GM23248 (cell line): ENCODE results near the gene PLEK2. TPM values are rescaled to one million over a fixed set of nuclear protein-coding genes. Genes with fewer than 3 reads are reported as not detected.

ENCODE experiments used
- DNase-seq: peaks from one replicate; pipeline ENCODE4 v3.0.0-alpha.2; 2015
- H2AFZ ChIP-seq: fragments of 200-600 bp; sonication (generic); 2 replicates; pipeline ENCODE4 v1.6.1; 2016; ENCODE audit warnings: antibody characterized with exemption
- H3F3A ChIP-seq: fragments of 200-600 bp; sonication (generic); 2 replicates; pipeline ENCODE4 v1.6.1; 2016; ENCODE audit warnings: mild to moderate bottlenecking, antibody characterized with exemption, mixed run types; ENCODE audit not compliant: insufficient read depth
- H3K27ac ChIP-seq: fragments of 200-600 bp; sonication (generic); 2 replicates; pipeline ENCODE4 v1.5.1; 2016; ENCODE audit warnings: mild to moderate bottlenecking
- H3K27me3 ChIP-seq: fragments of 200-600 bp; sonication (generic); replicated peaks from 2 replicates; pipeline ENCODE4 v1.6.1; 2016; ENCODE audit warnings: mild to moderate bottlenecking; ENCODE audit not compliant: insufficient read depth
- H3K36me3 ChIP-seq: fragments of 200-600 bp; sonication (generic); 2 replicates; pipeline ENCODE4 v1.6.1; 2016; ENCODE audit warnings: low read depth, mild to moderate bottlenecking
- H3K4me1 ChIP-seq: fragments of 200-600 bp; sonication (generic); 2 replicates; pipeline ENCODE4 v1.6.1; 2016; ENCODE audit warnings: mild to moderate bottlenecking; ENCODE audit not compliant: insufficient read depth
- H3K4me2 ChIP-seq: fragments of 200-600 bp; sonication (generic); one replicate; pipeline ENCODE4 v1.6.1; 2016; ENCODE audit warnings: mild to moderate bottlenecking; ENCODE audit not compliant: unreplicated experiment
- H3K4me3 ChIP-seq: fragments of 200-600 bp; sonication (generic); 2 replicates; pipeline ENCODE4 v1.5.1; 2016; ENCODE audit warnings: mild to moderate bottlenecking
- H3K79me2 ChIP-seq: fragments of 200-600 bp; sonication (generic); 2 replicates; pipeline ENCODE4 v1.6.1; 2016; ENCODE audit warnings: mild to moderate bottlenecking; ENCODE audit not compliant: insufficient read depth
- H3K9ac ChIP-seq: fragments of 200-600 bp; sonication (generic); 2 replicates; pipeline ENCODE4 v1.6.1; 2016; ENCODE audit warnings: mild to moderate bottlenecking
- H3K9me2 ChIP-seq: fragments of 200-600 bp; sonication (generic); 2 replicates; pipeline ENCODE4 v1.6.1; 2016; ENCODE audit warnings: mixed run types, mild to moderate bottlenecking, moderate library complexity; ENCODE audit not compliant: insufficient read depth
- H3K9me3 ChIP-seq: fragments of 200-600 bp; sonication (generic); one replicate; pipeline ENCODE4 v1.6.1; 2017; ENCODE audit warnings: low read depth
- H4K20me1 ChIP-seq: fragments of 200-600 bp; sonication (generic); 2 replicates; pipeline ENCODE4 v1.6.0; 2016; ENCODE audit not compliant: insufficient read depth
- EZH2 ChIP-seq: fragments of 200-600 bp; sonication (generic); IDR thresholded peaks from 2 replicates; pipeline ENCODE4 v1.6.1; 2018; ENCODE audit warnings: antibody characterized with exemption, mild to moderate bottlenecking; ENCODE audit not compliant: insufficient read depth, poor library complexity, severe bottlenecking
- EZH2phosphoT487 ChIP-seq: fragments of 200-600 bp; sonication (generic); IDR thresholded peaks from 2 replicates; pipeline ENCODE4 v1.6.1; 2018; ENCODE audit warnings: antibody characterized with exemption, moderate library complexity, mild to moderate bottlenecking, low read depth; ENCODE audit not compliant: insufficient read depth
- WGBS, 2 experiments: methylation state at CpG; one replicate each; pipeline ENCODE4 v1.1.6; 2015 to 2017; ENCODE audit warnings: low lambda C conversion rate in 2 of 2, low coverage in 1 of 2; ENCODE audit errors: missing lambda C conversion rate in 2 of 2; 5-methylcytosine and 5-hydroxymethylcytosine counted together
- in situ Hi-C: fragments of 300-500 bp; cut with MboI; formaldehyde crosslinking; loops from 2 replicates; pipeline ENCODE4 v1.15.0; 2020
- polyA plus RNA-seq: library from polyadenylated mRNA; unstranded; fragments of >200 nt; fragmentation: Nextera tagmentation; extraction: Ambion mirVana; gene quantifications from 2 replicates; pipeline ENCODE4 v1.2.1, GENCODE V29; 2016
- total RNA-seq: library from RNA; depleted of rRNA; stranded (reverse); fragments of >200 nt; shearing (Covaris generic); gene quantifications from 2 replicates; pipeline ENCODE4 v1.2.3, GENCODE V29; 2014

PLEK2 gene
- total and polyA plus RNA-seq, 2 experiments from 2014 or later, result 10.8 to 11.4 TPM

- TF ChIP-seq EZH2phosphoT487 (no peak), EZH2 (no peak)
- Histone ChIP-seq H3F3A (peaks cover 5% of the 10 kb centered on the region; the same call in 1 of the 2 replicates), H4K20me1 (no peaks in the 10 kb centered on the region), H3K27me3 (no peaks in the 10 kb centered on the region), H2AFZ (no peak overlapping the region), H3K9me3 (no peaks in the 10 kb centered on the region), H3K4me1 (peaks cover 3% of the 10 kb centered on the region; the same call in 1 of the 2 replicates), H3K79me2 (peaks cover 93% of the 10 kb centered on the region), H3K36me3 (peaks cover 76% of the 10 kb centered on the region), H3K9me2 (no peaks in the 10 kb centered on the region), H3K27ac (no peak overlapping the region), H3K4me3 (no peak overlapping the region), H3K9ac (no peak overlapping the region), H3K4me2 (no peak overlapping the region)
- WGBS, 2 experiments, result 96 to 97% methylated on average over 4 of the region's 4 CpGs
- DNase-seq, result no peak
- in situ Hi-C loops, result no loop called here
Measured at GRCh38 chr14:67371247-67372148, 40.5 kb downstream of the PLEK2 start.

GRCh38 chr14:67370830-67371229 is 41.1 kb downstream of the PLEK2 start:
- H3K79me2 ChIP-seq, result peaks cover 97% of the 10 kb centered on the region
- H3K36me3 ChIP-seq, result peaks cover 76% of the 10 kb centered on the region

GRCh38 chr14:67365476-67365875 is 46.5 kb downstream of the PLEK2 start:
- H3K36me3 ChIP-seq, result peaks cover 50% of the 10 kb centered on the region

More at GRCh38 chr14:67370830-67371229, 41.1 kb downstream of the PLEK2 start:
- no peak overlapping the region for H3K4me2 ChIP-seq
- no peak overlapping the region for H2AFZ ChIP-seq
- in situ Hi-C loops, result no loop called here
- H3F3A ChIP-seq, result peaks cover 7% of the 10 kb centered on the region; the same call in 1 of the 2 replicates
- H4K20me1 ChIP-seq, result no peaks in the 10 kb centered on the region
- no peak overlapping the region for H3K9ac ChIP-seq
- no peak overlapping the region for H3K4me3 ChIP-seq
- TF ChIP-seq EZH2phosphoT487 (no peak), EZH2 (no peak)
- peaks cover 3% of the 10 kb centered on the region; the same call in 1 of the 2 replicates for H3K4me1 ChIP-seq
- H3K9me3 ChIP-seq, result no peaks in the 10 kb centered on the region
- H3K27me3 ChIP-seq, result no peaks in the 10 kb centered on the region
- H3K27ac ChIP-seq, result no peak overlapping the region
- DNase-seq, result peak; percentile 36
- 94 to 95% methylated on average over 5 of the region's 5 CpGs for WGBS, 2 experiments
- no peaks in the 10 kb centered on the region for H3K9me2 ChIP-seq

GRCh38 chr14:67360470-67361206 is 51.3 kb downstream of the PLEK2 start:
- Histone ChIP-seq H3K4me2 (peak overlapping the region; percentile 93), H3K4me1 (peaks cover 53% of the 10 kb centered on the region), H3K27ac (peak overlapping the region; percentile 99), H3K36me3 (peaks cover 15% of the 10 kb centered on the region), H3K4me3 (peak overlapping the region; percentile 93), H3K27me3 (no peaks in the 10 kb centered on the region), H4K20me1 (peaks cover 12% of the 10 kb centered on the region; the same call in 1 of the 2 replicates), H3K9me3 (no peaks in the 10 kb centered on the region), H3K9ac (peak overlapping the region; percentile 98), H3F3A (peaks cover 25% of the 10 kb centered on the region), H3K79me2 (peaks cover 93% of the 10 kb centered on the region), H3K9me2 (no peaks in the 10 kb centered on the region), H2AFZ (peak overlapping the region; percentile 95)
- DNase-seq, result no peak
- no peak for TF ChIP-seq EZH2phosphoT487
- TF ChIP-seq EZH2, result no peak
- in situ Hi-C loops, result no loop called here
- 0 to 1% methylated on average over 34 of the region's 34 CpGs for WGBS, 2 experiments

More at GRCh38 chr14:67365476-67365875, 46.5 kb downstream of the PLEK2 start:
- DNase-seq, result no peak
- no peak overlapping the region for H3K4me2 ChIP-seq
- no peak overlapping the region for H3K9ac ChIP-seq
- H3K9me2 ChIP-seq, result no peaks in the 10 kb centered on the region
- H3K79me2 ChIP-seq, result peaks cover 100% of the 10 kb centered on the region
- no peak overlapping the region for H2AFZ ChIP-seq
- no peaks in the 10 kb centered on the region for H3K27me3 ChIP-seq
- peaks cover 6% of the 10 kb centered on the region; the same call in 1 of the 2 replicates for H4K20me1 ChIP-seq
- no peak for TF ChIP-seq EZH2
- TF ChIP-seq EZH2phosphoT487, result no peak
- no peak overlapping the region for H3K27ac ChIP-seq
- no peaks in the 10 kb centered on the region for H3K9me3 ChIP-seq
- H3K4me3 ChIP-seq, result no peak overlapping the region
- H3F3A ChIP-seq, result 0 out of 2 replicates have a peak, but pooled peaks cover 7% of the 10 kb centered on the region
- in situ Hi-C loops, result no loop called here
- H3K4me1 ChIP-seq, result peaks cover 29% of the 10 kb centered on the region; the same call in 1 of the 2 replicates
- 87 to 92% methylated on average over 4 of the region's 4 CpGs for WGBS, 2 experiments
